GM18507 (cell line): ENCODE measurements around the gene RPTOR.

Experiments
- DNase-seq: peaks from one replicate; pipeline ENCODE4 v3.0.0; 2011; ENCODE audit warnings: low read depth; ENCODE audit not compliant: insufficient read length; ENCODE audit errors: extremely low spot score
- FAIRE-seq: peaks from 2 replicates; lab custom pipeline; 2011; peaks lifted over from hg19 to GRCh38; lab: Jason Lieb, UNC

RPTOR gene

GRCh38 chr17:80947200-80947940 is 402.7 kb downstream of the RPTOR start:
- no peak for FAIRE-seq
- no peak for DNase-seq

- no peak for FAIRE-seq
- DNase-seq = no peak
Observed at GRCh38 chr17:80948019-80948975, 403.7 kb downstream of the RPTOR start.

- DNase-seq (no peak), FAIRE-seq (no peak)
Observed at GRCh38 chr17:80948976-80949450, 404.4 kb downstream of the RPTOR start.

GRCh38 chr17:80949451-80950421 is 405.1 kb downstream of the RPTOR start:
- FAIRE-seq (no peak), DNase-seq (no peak)

- FAIRE-seq (no peak), DNase-seq (no peak)
Observed at GRCh38 chr17:80950466-80951120, 406.0 kb downstream of the RPTOR start.

GRCh38 chr17:80951121-80952090 is 406.8 kb downstream of the RPTOR start:
- FAIRE-seq (no peak), DNase-seq (no peak)

- DNase-seq (no peak), FAIRE-seq (no peak)
Observed at GRCh38 chr17:80952291-80952690, 407.7 kb downstream of the RPTOR start.

- DNase-seq (no peak), FAIRE-seq (no peak)
Observed at GRCh38 chr17:80953471-80954315, 409.1 kb downstream of the RPTOR start.

GRCh38 chr17:80955078-80955477 is 410.4 kb downstream of the RPTOR start:
- FAIRE-seq (no peak), DNase-seq (no peak)

- no peak for DNase-seq
- no peak for FAIRE-seq
Observed at GRCh38 chr17:80955671-80956280, 411.1 kb downstream of the RPTOR start.

GRCh38 chr17:80956321-80957190 is 411.9 kb downstream of the RPTOR start:
- no peak for DNase-seq
- FAIRE-seq = no peak

- DNase-seq (no peak), FAIRE-seq (no peak)
Observed at GRCh38 chr17:80957461-80957941, 412.9 kb downstream of the RPTOR start.

GRCh38 chr17:80959330-80960036 is 414.8 kb downstream of the RPTOR start:
- FAIRE-seq (no peak), DNase-seq (no peak)

- FAIRE-seq = no peak
- DNase-seq = no peak
Observed at GRCh38 chr17:80960037-80960796, 415.6 kb downstream of the RPTOR start.
